Suprapubic skin (tissue), 4 donors: ENCODE results near the gene CLSTN3. TPM values are rescaled to one million over a fixed set of nuclear protein-coding genes. Genes with fewer than 3 reads are reported as not detected.
A peak's percentile ranks its signal among the peaks of the same experiment; 100 is the strongest.

Source experiments
- DNase-seq, 2 donors: peaks; one replicate each; pipeline ENCODE4 v3.0.0-alpha.2; 2019; ENCODE audit warnings: low spot score in 2 of 2
- H3K27ac ChIP-seq: fragments of 200-600 bp; sonication (generic); one replicate; pipeline ENCODE4 v1.5.1; 2019
- H3K27me3 ChIP-seq: fragments of 200-600 bp; sonication (generic); one replicate; pipeline ENCODE4 v1.5.1; 2019
- H3K36me3 ChIP-seq: fragments of 200-600 bp; sonication (generic); one replicate; pipeline ENCODE4 v1.5.1; 2019
- H3K4me1 ChIP-seq: fragments of 200-600 bp; sonication (generic); one replicate; pipeline ENCODE4 v1.5.1; 2019
- H3K4me3 ChIP-seq: fragments of 200-600 bp; sonication (generic); one replicate; pipeline ENCODE4 v1.5.1; 2019; ENCODE audit warnings: mild to moderate bottlenecking
- H3K9me3 ChIP-seq: fragments of 200-600 bp; sonication (generic); one replicate; pipeline ENCODE4 v1.5.1; 2019
- EP300 ChIP-seq: sonication (generic); formaldehyde crosslinking; IDR thresholded peaks from one replicate; pipeline ENCODE4 v1.6.1; 2017; ENCODE audit warnings: antibody characterized with exemption
- POLR2A ChIP-seq, 2 donors: fragments of 450-650 bp; IDR thresholded peaks; one replicate each; pipeline ENCODE4 v1.6.1; 2017; ENCODE audit warnings: antibody characterized with exemption in 2 of 2, mild to moderate bottlenecking in 2 of 2, moderate library complexity in 2 of 2
- POLR2AphosphoS5 ChIP-seq, 3 donors: sonication (generic); formaldehyde crosslinking; IDR thresholded peaks; one replicate each; pipeline ENCODE4 v1.6.1; 2017; ENCODE audit warnings: antibody characterized with exemption in 3 of 3
- WGBS: methylation state at CpG from one replicate; pipeline ENCODE4 v1.1.5; 2018; 5-methylcytosine and 5-hydroxymethylcytosine counted together
- total RNA-seq, 4 donors: library from RNA; depleted of rRNA; stranded (reverse); fragments of >200 nt; gene quantifications; one replicate each; pipeline ENCODE4 v1.1.0, GENCODE V29; 2016
- TF ChIP-seq, protein P1 (sequence below), 2 donors: fragments of 200-600 bp in 1 of 2; fragments of 450-650 bp in 1 of 2; sonication (generic) in 1 of 2; IDR thresholded peaks; one replicate each; pipeline ENCODE4 v1.5.1; 2016 to 2019; ENCODE audit warnings: antibody characterized with exemption in 2 of 2, mild to moderate bottlenecking in 1 of 2, moderate library complexity in 1 of 2

The CLSTN3 gene
- total RNA-seq, 4 donors from 2014 or later: 29.9 to 69.8 (median 39.1) TPM

DNA sequence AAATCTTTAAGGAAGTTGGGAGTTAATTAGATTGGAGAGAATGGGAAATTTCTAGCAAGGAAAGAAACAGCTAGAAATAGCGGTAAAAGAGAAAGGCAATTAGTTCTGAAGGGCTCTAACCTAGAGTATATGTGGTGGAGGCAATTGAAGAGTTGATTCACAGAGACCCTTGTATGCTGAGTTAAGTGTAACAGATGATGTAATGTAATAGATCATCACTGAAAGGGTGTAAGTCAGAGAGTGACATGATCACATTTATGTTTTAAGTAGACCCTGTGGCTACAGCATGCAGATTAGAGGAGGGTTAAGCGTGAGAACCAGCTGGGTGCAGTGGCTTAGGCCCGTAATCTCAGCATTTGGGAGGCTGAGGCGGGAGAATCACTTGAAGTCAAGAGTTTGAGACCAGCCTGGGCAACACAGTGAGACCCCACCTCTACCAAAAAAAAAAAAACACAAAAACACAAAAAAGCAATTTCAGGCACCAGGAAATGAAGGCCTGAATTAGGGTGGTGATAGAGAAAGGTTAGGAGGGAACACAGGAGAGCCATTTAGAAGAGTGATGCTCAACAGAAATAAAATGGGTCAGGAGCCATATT is 4.4 kb upstream of the CLSTN3 start:
- 89% methylated on average over 4 of the region's 4 CpGs for WGBS
- DNase-seq: peak in 1 of 2 donors; percentile 16
- H3K27me3 ChIP-seq: no peaks in the 10 kb centered on the region
- TF ChIP-seq POLR2AphosphoS5 (IDR thresholded peaks at IDR 0.05): no peak
- TF ChIP-seq, protein P1, sequence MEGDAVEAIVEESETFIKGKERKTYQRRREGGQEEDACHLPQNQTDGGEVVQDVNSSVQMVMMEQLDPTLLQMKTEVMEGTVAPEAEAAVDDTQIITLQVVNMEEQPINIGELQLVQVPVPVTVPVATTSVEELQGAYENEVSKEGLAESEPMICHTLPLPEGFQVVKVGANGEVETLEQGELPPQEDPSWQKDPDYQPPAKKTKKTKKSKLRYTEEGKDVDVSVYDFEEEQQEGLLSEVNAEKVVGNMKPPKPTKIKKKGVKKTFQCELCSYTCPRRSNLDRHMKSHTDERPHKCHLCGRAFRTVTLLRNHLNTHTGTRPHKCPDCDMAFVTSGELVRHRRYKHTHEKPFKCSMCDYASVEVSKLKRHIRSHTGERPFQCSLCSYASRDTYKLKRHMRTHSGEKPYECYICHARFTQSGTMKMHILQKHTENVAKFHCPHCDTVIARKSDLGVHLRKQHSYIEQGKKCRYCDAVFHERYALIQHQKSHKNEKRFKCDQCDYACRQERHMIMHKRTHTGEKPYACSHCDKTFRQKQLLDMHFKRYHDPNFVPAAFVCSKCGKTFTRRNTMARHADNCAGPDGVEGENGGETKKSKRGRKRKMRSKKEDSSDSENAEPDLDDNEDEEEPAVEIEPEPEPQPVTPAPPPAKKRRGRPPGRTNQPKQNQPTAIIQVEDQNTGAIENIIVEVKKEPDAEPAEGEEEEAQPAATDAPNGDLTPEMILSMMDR (IDR thresholded peaks at IDR 0.05): no peak
- TF ChIP-seq EP300: no peak
- no peak for TF ChIP-seq POLR2A (IDR thresholded peaks at IDR 0.05)
- H3K27ac ChIP-seq: no peak overlapping the region
- no peaks in the 10 kb centered on the region for H3K9me3 ChIP-seq
- H3K4me3 ChIP-seq: no peak overlapping the region
- H3K4me1 ChIP-seq: peaks cover 24% of the 10 kb centered on the region
- no peaks in the 10 kb centered on the region for H3K36me3 ChIP-seq

DNA sequence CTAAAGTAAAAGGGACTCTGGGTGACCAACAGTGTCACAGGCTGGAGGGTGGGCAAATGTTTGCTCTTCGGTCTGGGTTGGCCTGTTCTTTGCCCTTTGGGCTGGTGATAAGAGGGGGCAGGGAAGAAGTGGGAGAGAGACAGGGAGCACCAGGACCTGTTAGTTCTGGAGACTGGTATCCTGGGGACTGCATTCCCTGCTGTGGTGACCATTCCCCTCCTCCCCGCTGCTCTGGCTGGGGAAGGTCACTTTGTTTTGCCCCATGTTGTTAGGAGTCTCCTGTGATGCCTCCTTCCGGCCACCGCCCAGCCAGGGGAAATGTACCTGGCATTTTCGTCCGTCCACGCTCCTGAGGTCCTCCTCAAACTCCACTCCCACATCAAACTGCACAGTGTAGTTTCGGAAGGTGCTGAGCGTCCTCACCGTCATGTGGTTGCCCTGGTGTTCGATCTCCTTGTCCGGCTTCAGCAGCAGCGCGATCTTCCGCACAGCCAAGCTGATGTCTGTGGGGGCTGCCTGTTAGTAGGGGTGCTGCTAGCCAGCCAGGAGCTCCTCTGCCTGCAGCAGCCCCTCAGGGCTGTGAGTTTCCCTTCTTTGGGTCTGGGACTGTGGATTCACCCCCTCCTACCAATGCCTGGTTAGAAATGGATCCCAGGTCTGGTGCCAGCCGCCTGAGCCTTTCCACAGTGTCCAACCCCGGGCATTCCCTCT is 2.1 kb upstream of the CLSTN3 start:
- H3K4me3 ChIP-seq: no peak overlapping the region
- TF ChIP-seq, protein P1 (IDR thresholded peaks at IDR 0.05): no peak
- TF ChIP-seq EP300 (no peak), POLR2A (IDR thresholded peaks at IDR 0.05) (no peak), POLR2AphosphoS5 (IDR thresholded peaks at IDR 0.05) (no peak)
- no peaks in the 10 kb centered on the region for H3K36me3 ChIP-seq
- H3K4me1 ChIP-seq: peaks cover 30% of the 10 kb centered on the region
- H3K27ac ChIP-seq: no peak overlapping the region
- 89% methylated on average over 10 of the region's 17 CpGs for WGBS
- H3K9me3 ChIP-seq: no peaks in the 10 kb centered on the region
- no peaks in the 10 kb centered on the region for H3K27me3 ChIP-seq
- DNase-seq: no peak

DNA sequence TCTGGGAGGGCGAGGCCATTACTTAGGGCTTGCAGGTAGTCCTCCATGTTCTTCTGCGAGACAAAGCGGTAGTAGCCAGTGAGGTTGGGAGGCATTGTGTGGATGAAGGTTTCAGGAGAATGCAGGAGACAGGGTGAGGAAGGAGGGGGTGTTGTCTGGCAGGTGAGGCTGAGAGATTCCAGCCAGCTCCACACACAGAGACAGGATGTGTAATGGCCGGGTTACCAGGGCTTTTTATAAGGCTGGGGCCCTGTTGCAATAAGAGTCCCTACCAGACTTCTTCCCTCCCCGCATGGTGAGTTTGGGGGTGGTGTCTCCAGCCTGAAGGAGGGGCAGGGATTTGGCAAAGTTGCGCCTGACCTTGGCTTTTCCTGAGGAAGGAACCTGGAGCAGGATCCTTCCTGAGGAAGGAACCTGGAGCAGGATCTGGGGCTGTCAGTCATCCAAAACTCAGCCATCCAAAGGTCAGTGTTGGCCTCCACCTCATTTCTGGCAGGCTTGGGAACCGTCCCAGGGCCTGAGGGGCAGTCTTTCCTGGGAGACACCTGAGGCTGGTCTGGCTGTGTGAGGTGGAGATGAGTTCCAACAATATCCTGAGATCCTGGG is 1.4 kb upstream of the CLSTN3 start, which contains the start of gene RBP5:
Gene RBP5, minus strand, starts transcription at position 209 of the 606 bp plus-strand sequence. Its CDS starts 114 bp downstream, at position 95.
- no peak for DNase-seq
- peaks cover 4% of the 10 kb centered on the region for H3K36me3 ChIP-seq
- H3K4me3 ChIP-seq: peak within 1 kb of the TSS; percentile 62
- no peaks in the 10 kb centered on the region for H3K27me3 ChIP-seq
- H3K9me3 ChIP-seq: no peaks in the 10 kb centered on the region
- H3K27ac ChIP-seq: no peak within 1 kb of the TSS
- WGBS: 48% methylated on average over 7 of the region's 7 CpGs
- TF ChIP-seq POLR2A (IDR thresholded peaks at IDR 0.05) (no peak), EP300 (no peak), POLR2AphosphoS5 (IDR thresholded peaks at IDR 0.05) (no peak)
- TF ChIP-seq, protein P1 (IDR thresholded peaks at IDR 0.05): no peak
- H3K4me1 ChIP-seq: peaks cover 30% of the 10 kb centered on the region

DNA sequence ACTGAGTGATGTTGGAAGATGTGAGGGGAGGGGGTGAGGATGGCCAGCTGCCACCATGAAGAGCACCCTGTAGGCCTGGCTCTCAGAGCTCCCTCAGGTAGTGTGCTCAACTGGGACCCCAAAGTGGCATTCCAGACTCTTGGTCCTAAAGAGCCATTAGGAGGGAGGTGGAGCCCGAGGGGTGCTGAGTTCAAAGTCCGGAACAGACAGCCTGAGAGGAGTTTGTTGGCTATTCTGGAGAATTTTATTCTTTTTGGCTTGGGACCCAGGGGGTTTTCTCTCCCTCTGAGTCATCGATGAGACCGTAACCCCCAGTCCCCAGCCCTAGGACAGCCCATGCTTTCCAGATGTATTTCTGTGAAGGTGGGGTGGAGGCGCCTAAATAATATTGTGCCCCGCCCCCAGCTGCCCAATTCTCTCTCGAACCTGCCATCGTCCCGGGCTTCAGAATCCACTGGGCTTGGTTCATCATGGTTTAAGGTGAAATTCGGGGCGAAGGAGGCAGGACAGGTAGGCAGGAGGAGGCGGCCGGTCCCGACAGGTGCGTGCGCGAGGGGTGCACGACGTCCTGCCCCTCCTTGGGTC is 792 bp upstream of the CLSTN3 start:
- WGBS: 4% methylated on average over 16 of the region's 19 CpGs
- TF ChIP-seq EP300 (no peak), POLR2AphosphoS5 (IDR thresholded peaks at IDR 0.05) (no peak), POLR2A (IDR thresholded peaks at IDR 0.05) (no peak)
- TF ChIP-seq, protein P1 (IDR thresholded peaks at IDR 0.05): no peak
- H3K36me3 ChIP-seq: peaks cover 4% of the 10 kb centered on the region
- no peaks in the 10 kb centered on the region for H3K27me3 ChIP-seq
- peaks cover 30% of the 10 kb centered on the region for H3K4me1 ChIP-seq
- H3K4me3 ChIP-seq: peak overlapping the region; percentile 62
- no peak for DNase-seq
- no peak overlapping the region for H3K27ac ChIP-seq
- no peaks in the 10 kb centered on the region for H3K9me3 ChIP-seq
